IMR-90 (cell line): Measurements from ENCODE around the gene DNAJC7. TPM values are rescaled to one million over a fixed set of nuclear protein-coding genes. Genes with fewer than 3 reads are reported as not detected.

Experiments used
- CEBPB ChIP-seq: IDR thresholded peaks from 2 replicates; pipeline ENCODE4 v1.6.1; 2012; ENCODE audit warnings: low read depth, low read length, improper control_type of control experiment
- FOS ChIP-seq: fragments of 150-350 bp; IDR thresholded peaks from 2 replicates; pipeline ENCODE4 v1.6.1; 2016; ENCODE audit warnings: low read depth, low read length
- MAFK ChIP-seq: IDR thresholded peaks from 2 replicates; pipeline ENCODE4 v1.6.1; 2012; ENCODE audit warnings: low read depth, low read length, improper control_type of control experiment
- MXI1 ChIP-seq: IDR thresholded peaks from 2 replicates; pipeline ENCODE4 v1.6.1; 2012; ENCODE audit warnings: low read depth, mild to moderate bottlenecking, low read length, moderate library complexity, borderline replicate concordance
- RFX5 ChIP-seq: IDR thresholded peaks from 2 replicates; pipeline ENCODE4 v1.8.0; 2012; ENCODE audit warnings: low read depth, mild to moderate bottlenecking, low read length, moderate library complexity
- SMC3 ChIP-seq: fragments of 150-350 bp; IDR thresholded peaks from 2 replicates; pipeline ENCODE4 v1.6.1; 2016; ENCODE audit warnings: low read depth, mild to moderate bottlenecking, antibody characterized with exemption, low read length, moderate library complexity
- USF2 ChIP-seq: fragments of 150-350 bp; IDR thresholded peaks from 2 replicates; pipeline ENCODE4 v1.6.1; 2017; ENCODE audit warnings: mild to moderate bottlenecking, antibody characterized with exemption, low read length, low read depth
- polyA plus RNA-seq, 3 experiments: library from polyadenylated mRNA; depleted of rRNA; stranded (reverse); fragments of >200 nt; gene quantifications; 2 replicates each; pipeline ENCODE4 v1.2.3, GENCODE V29; 2012; ENCODE audit warnings: low replicate concordance in 1 of 3
- total RNA-seq: library from RNA; depleted of rRNA; stranded (reverse); fragments of >200 nt; gene quantifications from 2 replicates; pipeline ENCODE4 v1.2.3, GENCODE V29; 2012

Gene DNAJC7
- total and polyA plus RNA-seq, 2 of the 4 experiments (the other 2 are of a cell fraction): 49.3 to 71.7 TPM

- TF ChIP-seq FOS: no peak
- no peak for TF ChIP-seq MAFK
- TF ChIP-seq RFX5: no peak
- 0 out of 2 replicates have a peak, but pooled peaks have one; percentile 8 for TF ChIP-seq MXI1
- TF ChIP-seq SMC3: no peak
- peak; percentile 52; the same call in 1 of the 2 replicates for TF ChIP-seq CEBPB
- TF ChIP-seq USF2: peak; percentile 13; the same call in 1 of the 2 replicates
Measured at GRCh38 chr17:42016941-42017865, at the start of gene DNAJC7 (continued).
